Dermis microvascular lymphatic vessel endothelial cell (primary cell): ENCODE measurements around the gene TALDO1. TPM values are rescaled to one million over a fixed set of nuclear protein-coding genes. Genes with fewer than 3 reads are reported as not detected.

Experiments used
- DNase-seq, 2 donors: peaks; one replicate each; pipeline versions ENCODE4 v3.0.0 to v3.0.0-alpha.2; 2010; ENCODE audit warnings: low read depth in 2 of 2
- total RNA-seq: library from RNA; depleted of rRNA; stranded (reverse); fragments of >200 nt; gene quantifications from 2 replicates; pipeline ENCODE4 v1.2.1, GENCODE V29; 2014

TALDO1 gene
- total RNA-seq, 1 donor from 2014 or later = 112 TPM

DNA sequence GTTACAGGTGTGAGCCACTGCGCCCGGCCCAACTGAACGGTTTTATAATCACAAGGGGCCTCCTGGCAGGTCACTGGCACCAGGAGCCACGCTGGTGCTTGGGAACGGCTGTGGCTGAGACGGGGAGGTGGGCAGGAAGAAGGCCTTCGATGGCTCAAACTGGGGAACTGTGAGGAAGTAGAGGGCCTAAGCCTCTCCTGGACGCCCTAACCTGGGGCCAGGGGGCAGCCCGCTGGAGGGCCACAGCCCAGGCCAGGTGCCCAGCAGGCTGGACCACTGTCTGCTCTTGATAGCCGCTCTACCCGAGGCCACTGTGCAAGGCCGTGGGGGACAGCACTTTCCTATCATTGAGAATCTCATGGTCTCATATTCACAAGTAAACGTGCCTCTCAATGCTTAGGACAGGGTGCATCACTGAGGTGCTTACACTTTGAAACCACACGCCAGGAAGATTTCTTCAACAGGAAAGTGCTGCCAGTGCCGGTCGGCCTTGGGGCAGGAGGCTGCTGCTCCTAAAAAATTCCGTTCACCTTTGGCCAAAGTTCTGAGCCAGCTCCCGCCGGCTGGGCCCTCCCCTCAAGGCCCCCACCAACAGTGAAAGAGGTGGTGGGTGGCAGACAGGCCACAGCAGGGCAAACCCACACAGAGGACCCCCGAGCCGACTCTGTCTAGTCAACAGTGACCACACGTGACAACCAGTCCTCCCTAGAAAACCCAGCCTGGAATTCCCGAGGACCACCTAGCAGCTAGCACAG, 22.8 kb downstream of the TALDO1 start:
- no peak for DNase-seq

DNA sequence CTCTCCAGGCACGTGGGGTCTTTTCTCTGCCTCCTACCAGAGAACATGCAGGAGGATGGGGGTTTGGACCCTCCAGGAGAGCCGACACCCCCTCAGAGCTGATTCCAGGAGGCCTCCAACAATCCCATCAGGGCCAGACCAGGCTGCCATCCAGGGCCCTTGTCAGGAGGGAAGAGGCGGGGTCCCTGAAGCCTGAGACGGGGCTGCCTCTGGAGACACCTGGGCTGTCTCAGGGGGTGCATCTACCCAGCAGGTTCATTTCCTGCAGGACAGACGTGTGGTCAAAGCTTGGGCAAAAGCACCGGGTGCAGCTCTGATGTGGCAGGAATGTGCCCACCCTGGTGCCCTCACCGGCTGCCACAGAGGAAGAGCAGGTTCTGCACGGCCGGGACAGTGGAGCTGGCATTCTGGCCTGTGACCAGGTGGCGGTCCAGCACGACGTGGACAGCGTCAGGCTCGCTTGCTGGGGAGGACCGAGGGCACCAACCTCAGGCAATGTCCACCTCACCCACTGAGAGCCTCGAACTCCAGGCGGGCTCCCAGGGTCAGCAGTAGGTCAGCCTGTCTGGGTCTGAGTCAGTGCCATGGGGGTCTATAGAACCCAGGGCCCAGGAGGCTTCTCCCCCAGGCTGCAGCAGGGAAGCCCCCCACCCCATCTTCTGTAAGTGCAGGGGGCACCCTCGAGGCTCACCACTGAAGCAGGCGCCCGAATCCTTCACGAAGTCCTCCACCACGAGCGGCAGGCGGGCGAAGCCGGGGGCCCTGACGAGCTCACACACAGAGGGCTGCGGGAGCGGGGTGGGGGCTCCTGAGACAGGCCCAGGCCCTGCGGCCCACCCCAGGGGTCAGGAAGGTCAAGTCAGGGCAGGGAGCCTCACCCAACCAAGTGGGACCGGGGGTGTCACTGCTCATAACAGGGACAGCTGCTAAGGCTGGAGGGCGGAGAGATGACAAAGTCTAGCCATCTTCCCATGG, 23.7 kb downstream of the TALDO1 start:
- no peak for DNase-seq

DNA sequence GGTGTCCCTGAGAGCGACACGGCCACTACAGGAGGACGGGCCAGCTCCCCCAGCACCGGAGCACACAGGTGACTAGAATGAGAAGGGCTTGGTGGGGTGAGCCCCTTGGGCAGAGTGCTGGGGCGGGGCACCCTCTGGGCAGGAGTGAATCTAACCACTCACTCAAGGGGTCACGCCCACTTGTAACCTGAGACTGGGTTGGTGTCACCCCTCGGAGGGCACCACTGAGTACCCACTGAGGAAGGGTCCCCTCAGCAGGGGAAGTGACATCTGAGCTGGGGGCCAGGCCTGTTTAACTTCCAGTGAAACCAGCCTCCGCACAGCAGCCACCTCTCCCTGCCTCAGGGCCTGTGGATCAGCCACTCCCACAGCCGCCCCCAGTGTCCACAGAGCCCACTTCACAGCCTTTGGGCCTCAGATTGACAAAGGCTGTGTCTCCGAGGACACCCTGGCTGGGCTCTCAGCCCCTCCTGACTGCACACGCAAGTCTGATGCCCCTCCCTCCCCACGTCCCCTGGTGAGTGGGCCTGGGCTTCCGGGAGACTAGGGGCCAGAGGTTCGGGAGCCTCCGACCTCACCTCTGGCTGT, 24.4 kb downstream of the TALDO1 start:
- DNase-seq = no peak

DNA sequence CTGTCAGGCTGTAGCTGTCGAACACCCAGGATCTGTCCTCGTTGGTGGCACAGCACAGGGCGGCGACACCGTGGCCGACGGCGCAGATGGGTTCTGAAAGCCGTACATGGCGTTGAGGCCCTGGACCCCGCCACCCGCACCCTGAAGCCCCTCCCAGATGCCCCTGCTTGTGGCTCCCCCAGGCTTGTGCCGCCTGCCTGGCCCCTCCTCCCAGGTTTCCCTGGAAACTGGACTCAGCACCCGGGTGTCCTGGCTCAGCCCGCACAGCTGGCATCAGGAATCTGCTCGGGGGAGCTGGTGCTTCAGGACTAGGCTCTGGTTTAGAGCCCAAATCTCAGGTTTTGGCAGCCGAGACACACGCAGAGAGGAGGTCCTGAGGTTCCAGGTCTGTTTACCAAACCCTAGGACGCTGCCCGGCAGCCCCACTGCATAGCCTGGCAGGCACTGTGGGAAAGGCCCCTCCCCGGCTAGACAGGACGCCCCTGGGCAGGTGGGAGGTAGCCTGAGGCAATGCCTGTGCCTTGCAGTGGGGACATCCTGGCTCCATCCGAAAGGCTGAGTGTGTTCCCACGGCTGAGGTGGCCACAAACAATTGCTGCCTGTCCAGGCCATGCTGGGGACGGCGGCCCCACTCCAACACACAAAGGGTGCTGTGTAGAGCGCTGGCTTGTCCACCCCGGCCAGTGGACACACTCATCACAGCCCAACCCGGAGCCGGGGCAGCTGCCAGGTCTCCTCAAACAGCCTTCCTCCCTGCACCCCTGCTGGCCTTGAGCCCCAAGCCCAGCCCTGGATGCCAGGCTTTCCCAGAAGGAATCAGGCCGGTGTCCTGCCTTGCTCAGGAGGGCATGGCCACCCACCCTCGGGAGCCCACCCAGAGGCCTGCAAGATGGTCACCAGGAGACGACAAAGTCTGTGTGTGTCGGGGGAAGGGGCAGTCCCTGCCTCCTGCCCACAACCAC, 25.4 kb downstream of the TALDO1 start:
- no peak for DNase-seq

DNA sequence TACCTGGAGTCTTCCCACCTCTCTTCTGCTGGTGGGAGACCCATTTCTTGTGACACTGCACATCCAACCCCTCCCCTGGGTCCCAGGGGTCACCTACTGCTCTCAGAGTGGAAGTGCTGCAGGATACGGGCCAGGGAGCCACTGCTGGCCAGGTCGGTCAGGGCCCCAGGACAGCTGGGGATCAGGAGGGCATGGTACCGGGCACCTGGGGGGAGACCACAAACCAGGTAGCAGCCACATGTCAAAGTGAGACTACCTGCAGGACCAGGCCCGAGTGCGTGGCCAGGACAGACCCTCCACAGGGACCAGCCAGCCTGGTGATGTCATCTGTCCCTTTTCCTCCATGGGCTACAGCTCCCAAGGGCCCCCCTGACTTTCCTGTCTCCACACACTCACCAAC, 26.2 kb downstream of the TALDO1 start:
- DNase-seq = no peak

DNA sequence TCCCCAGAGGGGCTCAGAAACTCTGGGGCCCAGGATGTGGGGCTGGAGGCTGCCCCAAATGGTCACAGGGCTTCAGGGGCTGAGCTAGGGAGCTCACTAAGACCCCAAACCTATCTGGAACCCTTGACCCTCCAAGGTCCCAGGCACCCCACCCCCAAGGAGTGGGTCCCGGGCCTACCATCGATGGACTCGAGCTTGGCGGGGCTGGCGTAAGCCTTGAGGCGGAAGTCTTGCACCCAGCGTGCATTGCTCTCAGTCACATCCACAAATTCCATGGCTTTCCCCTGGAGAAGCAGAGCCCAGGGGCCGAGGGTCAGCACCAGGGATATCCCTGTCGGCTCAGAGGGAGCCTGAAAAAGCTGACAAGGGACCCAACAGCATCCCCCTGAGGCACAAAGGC, 26.6 kb downstream of the TALDO1 start:
- DNase-seq = no peak

DNA sequence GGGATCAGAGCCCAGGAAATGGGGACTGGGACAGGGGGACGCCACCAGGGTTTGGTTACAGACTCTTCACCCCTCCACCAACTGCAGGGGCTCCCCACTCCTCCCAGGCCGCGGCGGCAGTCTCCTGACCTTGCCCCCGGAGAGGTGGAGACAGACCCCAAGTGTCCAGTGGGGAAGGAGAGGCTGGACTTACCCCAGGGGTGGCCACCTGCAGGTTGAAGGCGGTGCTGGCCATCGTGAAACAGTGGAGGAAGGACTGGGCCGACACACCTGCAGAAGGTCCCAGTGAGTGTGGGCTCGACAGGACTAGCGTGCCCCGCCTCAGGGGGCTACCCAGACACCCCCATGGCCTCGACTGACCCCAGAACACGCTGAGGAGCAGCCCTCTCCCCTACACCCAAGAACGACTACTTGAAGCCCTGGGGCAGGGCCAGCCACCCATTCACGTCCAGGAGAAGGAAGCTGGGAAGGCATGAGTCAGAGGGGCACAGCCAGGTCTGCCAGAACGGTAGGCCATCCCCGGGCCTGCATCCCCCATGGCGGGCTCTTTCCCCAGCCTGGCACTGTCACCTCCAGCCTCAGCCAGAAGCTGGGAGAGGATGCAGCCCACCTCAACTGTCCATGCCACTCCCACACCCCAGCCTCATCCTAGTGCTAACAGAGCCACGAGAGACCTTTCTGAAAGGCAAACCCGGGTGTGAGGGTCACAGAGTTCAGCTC, 27.8 kb downstream of the TALDO1 start:
- DNase-seq = peak in 1 of 2 donors; percentile 48

DNA sequence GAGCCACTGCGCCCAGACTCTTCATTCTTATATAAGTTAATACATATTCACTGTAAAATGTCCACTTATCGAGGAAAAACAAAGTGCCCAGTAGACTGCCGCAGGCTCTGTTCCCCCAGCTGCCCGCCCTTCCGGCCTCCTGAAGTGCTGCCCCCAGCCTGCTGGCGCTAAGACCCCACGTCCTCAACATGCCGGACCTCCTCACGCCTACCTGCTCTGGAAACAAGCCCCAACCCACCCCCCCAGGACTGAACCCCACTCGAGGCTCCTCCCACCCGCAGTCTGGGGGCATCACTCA, 28.9 kb downstream of the TALDO1 start:
- DNase-seq = no peak

DNA sequence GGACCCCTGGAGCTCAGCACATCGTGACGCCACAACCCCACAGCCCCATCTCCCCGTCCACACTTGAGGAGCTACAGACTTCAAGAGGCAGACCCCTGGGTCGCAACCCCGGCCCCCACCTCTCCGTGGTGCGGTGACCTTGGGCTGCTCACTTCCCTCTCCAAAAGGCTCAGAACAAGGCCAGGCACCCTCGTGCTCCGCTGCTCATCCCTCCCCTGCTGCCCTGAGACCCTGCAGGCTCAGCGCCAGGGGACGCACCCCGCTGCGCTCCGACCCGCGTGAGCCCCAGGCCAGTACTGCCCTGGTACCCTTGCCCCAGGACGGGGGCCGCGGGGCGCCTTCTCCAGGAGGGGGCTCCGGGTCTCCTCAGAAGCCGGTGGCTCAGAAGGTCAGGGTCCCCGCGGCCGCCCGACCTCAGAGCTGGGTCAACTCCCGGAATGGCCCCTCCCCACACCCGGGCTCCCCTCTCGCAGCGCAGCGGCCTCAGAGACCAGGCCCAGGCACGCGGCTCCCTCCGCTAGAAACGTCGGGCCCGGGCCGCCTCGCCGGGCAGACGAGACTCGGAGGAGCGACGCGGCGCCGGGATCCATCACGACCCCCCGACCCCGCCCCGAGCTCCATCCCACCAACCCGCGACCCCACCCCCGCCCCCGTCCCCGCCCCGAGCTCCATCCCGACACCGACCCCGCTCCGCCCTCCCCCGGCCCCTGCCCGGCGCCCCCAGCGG, 29.5 kb downstream of the TALDO1 start:
- DNase-seq = peak in 1 of 2 donors; percentile 40

DNA sequence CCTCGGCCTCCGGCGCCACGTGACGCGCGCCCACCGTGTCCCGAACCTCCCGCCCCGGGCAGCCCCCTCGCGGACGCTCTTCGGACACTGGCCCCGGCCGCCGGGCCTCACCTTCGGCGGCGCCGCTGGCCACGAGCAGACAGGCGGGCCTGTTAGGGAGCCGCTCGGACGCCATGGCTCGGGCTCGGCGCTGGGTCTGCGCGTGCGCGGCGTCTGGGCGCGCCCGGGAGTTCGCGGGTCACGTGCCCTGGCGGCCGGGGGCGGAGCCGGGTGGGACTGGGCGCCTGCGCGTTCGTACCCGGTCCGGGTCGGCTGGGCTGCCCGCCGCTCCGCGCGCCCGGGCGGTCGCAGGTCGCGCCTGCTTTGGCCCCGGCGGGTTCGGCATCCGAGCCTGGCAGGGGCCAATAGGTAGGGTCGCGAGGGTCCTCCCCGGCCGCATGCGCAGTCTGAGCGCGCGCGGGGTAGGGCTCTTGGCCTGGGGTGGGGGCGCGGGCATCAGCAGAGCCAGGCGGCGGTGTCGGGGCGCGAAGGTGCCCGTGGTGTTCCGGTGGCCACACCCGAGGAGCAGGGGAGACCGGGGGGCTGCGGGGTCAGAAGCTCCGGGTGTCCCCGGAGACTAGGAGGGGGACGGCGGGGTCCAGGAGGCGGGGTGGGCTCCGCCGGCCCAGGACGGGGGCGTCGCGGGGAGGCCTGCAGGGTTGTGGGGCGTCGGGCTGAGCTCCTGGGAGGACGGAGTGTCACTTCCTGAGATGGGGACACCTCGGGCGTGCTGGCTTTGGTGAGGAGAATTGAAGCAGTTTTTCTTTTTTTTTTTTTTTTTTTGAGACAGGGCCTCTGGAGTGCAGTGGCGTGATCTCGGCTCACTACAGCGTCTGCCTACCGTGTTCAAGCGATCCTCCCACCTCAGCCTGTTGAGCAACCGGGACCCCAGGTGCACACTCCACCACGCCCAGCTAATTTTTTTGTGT, 30.3 kb downstream of the TALDO1 start, which contains the start of gene GATD1:
TSS of gene GATD1 (minus strand) at position 200 of the 968 bp plus-strand sequence. CDS start at position 175, 25 bp downstream.
- peak; percentile 59 to 86 for DNase-seq

DNA sequence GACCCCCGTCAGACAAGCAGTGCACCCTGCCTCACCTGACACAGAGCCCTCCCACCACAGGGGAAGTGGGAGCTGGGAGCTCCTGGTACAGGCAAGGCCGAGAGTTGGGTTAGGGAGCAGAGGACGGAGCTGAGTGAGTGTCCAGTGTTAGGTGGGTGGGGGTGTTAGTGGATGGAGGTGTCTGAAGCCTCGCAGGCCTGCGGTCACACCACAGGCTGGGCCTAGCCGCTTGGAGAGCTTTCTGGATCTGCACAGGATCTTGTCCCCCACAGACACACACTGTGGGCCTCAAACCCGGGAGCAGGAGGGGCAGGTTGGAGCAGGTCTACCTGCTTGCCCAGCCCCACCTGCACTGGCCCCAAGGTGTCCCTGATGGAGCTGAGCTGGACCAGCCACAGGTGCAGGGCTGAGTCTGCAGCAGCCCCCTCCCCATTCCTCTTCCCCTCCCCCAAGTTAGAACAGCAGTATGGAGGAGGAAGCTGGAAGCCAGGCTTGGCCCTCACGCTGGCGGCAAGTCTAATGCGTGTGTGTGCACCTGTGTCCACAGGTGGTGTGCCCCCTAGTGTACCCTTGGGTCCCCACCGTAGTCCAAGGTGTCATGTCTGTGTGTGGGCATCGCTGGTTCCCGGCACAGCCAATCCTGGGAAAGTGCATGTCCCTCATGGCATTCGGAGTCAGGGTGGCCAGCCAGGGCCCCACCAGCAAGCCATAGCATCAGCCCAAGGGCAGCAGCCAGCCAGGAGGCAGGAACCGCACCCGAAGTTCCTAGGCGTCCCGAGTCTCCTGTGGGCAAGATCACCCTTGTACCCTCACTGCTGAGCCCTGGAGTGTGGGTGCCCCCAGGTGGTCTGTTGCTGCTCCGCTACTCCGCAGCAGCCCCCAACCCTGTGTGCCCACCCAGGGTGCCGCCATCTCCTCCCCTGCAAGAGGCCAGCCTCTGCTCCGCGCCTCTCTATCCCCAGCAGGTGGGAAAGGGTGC, 32.0 kb downstream of the TALDO1 start:
- no peak for DNase-seq

DNA sequence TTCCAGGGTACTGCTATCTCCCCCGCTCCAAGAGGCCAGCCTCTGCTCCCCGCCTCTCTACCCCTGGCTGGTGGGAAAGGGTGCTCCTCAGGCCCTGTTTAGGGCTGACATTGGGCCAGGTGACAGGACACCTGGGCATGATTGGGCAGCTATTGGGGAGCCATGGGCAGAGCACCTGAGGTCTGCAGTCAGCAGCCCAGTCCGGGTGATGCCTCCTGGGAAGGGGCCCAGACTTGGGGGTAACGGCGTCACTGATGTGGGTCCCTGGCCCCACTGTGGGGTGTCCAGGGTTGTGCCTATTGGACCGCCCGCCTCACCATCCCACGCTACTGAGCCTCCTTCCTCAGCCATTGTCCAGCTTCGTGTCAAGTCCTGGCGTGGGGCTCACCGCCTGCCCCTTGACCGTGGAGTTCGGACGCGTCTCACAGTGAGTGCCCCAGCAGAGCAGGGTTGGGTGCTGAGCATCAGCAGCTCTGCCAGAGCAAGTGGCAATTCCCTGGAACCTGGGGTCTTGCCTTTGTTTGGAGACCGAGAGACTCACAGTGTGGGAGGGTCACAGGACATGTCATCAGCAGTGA, 32.8 kb downstream of the TALDO1 start:
- no peak for DNase-seq

DNA sequence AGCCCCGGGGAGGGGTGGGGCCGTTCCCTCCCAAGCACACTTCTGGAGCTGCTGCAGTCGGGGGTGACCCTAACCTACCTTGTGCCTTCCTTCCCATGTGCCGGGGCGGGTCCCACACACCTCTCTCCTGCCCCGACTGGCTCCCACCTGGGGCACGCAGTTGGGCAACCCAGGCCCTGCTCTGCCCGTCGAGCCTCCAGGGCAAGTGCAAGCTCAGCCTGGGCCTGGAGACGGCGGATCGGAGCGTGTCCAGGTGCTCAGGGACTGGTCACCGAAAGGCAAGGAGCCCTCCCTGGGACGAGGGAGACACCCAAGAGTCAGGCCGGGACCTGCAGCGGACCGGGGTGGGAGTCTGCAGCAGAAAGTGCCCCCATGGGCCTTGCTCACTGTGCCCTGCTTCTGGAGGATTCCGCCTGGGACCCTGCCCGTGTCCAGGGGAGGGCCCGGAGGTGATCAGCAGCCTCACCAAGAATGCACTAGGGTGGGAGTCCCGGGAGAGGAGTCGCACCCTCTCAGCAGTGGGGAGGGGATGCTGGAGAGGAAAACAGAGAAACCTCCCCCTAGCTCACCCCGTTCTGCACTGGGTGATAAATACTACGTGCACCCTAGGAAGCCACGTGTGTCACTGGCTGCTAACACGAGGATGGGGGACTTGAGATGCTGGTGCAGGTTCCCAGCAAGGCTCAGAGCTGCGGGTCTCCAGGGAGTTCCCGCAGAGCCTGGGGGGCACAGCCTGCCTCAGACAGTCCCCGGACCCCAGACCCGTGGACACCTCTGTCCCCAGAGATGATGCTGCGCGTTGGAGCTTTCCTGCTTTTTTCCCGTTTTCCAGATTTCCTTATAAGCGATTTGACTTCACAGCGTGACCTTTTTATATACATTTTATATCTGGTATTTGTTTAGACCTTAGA, 35.3 kb downstream of the TALDO1 start:
- DNase-seq = no peak

DNA sequence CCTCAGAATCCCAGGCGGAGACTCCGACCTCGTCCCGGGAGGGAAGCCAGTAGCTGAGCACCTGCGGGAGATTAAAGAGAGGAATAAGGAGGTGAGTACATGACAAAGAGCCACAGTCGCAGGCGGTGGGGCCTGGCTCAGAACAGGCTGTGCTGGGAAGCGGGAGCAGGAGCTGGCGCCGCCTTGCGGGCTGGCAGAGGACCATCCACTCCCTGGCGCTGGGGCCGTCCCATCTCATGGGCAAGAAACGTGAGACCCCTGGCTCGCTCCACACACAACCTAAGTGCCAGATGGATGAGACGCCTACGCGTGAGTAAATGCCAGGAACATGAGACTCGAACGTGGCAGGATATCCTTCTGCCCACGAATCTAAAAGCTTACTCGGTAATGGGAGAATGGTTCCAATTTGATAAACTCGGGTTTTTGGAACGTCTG, 36.3 kb downstream of the TALDO1 start:
- DNase-seq = peak; percentile 43 to 84

DNA sequence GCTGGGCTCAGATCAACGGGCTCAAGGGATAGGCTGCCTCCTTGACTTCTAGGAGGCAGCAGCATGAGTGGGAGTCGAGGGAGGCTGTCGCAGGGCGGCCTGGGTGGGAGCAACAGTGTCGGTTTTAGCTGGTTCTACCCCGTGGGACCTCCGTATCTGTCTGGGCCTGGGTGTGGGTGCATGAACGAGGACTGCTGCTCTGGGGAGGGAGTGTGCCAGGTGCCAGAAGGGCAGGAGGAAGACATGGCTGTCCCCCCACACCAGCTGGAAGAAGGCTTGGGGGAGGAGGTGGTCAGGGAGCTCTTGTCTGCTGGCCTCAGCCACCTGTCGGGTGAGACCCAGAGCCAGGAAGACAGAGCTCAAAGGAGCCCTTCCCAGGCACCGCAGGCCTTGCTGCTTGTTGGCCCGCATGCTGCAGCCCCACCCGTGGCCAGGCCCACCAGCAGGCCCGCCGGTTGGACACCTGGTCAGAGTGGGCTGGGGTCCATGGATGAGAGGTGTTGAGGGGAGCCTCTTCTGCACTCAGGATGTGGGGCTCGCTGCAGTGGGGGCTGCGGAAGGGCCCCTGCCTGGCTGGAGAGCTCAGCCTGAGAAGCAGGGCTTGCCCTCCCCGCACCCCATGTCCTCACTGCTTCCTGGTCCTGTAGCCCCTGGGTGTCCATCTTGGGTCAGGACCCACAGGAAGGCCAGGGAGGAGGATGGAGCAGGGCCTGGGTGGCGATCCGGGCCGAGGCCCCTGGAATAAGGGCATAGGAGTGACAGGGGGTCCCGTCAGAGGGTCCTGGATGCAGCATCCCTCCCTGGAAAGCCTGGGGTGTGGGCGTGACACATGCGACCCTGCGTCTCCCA, 39.2 kb downstream of the TALDO1 start:
- DNase-seq = no peak
